NT2/D1 (cell line): ENCODE data around the gene P4HB.

Experiments
- SUZ12 ChIP-seq: IDR thresholded peaks from 2 replicates; pipeline ENCODE4 v1.6.1; 2011; ENCODE audit not compliant: insufficient read length, insufficient read depth; ENCODE audit errors: extremely low read depth
- YY1 ChIP-seq: IDR thresholded peaks from 2 replicates; pipeline ENCODE4 v1.6.1; 2011; ENCODE audit not compliant: insufficient read length, insufficient read depth
- ZNF274 ChIP-seq: IDR thresholded peaks from 2 replicates; pipeline ENCODE4 v1.6.1; 2011; ENCODE audit warnings: mild to moderate bottlenecking, low read depth, low read length

DNA sequence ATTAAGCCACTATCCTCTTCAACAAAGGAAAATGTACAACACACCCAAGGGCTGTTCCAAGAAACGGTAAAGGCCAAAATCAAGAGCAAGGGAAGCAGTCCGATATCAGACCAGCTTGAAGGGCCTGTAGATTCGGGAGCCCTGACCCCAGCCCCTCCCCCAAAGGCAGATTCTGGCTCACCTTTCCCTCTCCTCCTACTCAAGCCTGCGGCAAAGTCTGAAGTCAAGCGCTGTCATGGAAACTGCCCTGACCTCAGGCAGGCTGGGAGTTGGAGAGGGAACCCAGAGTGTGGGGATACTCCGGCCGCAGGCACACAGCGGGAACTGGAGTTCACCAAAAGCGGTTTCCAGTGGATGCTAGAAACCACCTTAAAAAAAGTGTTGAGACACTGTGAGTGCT is 29.3 kb upstream of the P4HB start:
- no peak for TF ChIP-seq YY1
- no peak for TF ChIP-seq ZNF274
- no peak for TF ChIP-seq SUZ12
